Karpas-422 (cell line): Measurements from ENCODE around the gene GRID2IP. TPM values are rescaled to one million over a fixed set of nuclear protein-coding genes. Genes with fewer than 3 reads are reported as not detected.

Experiments used
- DNase-seq: peaks from one replicate; pipeline ENCODE4 v3.0.0-alpha.2; 2015
- H2AFZ ChIP-seq: fragments of 200-600 bp; sonication (generic); 2 replicates; pipeline ENCODE4 v1.6.1; 2014; ENCODE audit warnings: antibody characterized with exemption, low read length, mixed read lengths
- H3K27ac ChIP-seq: fragments of 200-600 bp; sonication (generic); 2 replicates; pipeline ENCODE4 v1.5.1; 2014; ENCODE audit warnings: mild to moderate bottlenecking, low read length, moderate library complexity
- H3K27me3 ChIP-seq: fragments of 200-600 bp; sonication (generic); 2 replicates; pipeline ENCODE4 v1.6.1; 2014; ENCODE audit warnings: low read length, mixed read lengths
- H3K36me3 ChIP-seq: fragments of 200-600 bp; sonication (generic); 2 replicates; pipeline ENCODE4 v1.6.1; 2014; ENCODE audit warnings: low read length, mixed read lengths; ENCODE audit not compliant: insufficient read depth
- H3K4me1 ChIP-seq: fragments of 200-600 bp; sonication (generic); 2 replicates; pipeline ENCODE4 v1.6.1; 2014; ENCODE audit warnings: mild to moderate bottlenecking, low read length, mixed read lengths
- H3K4me2 ChIP-seq: fragments of 200-600 bp; sonication (generic); 2 replicates; pipeline ENCODE4 v1.6.1; 2014; ENCODE audit warnings: low read length, low read depth, mild to moderate bottlenecking; ENCODE audit not compliant: poor library complexity, severe bottlenecking
- H3K4me3 ChIP-seq: fragments of 200-600 bp; sonication (generic); 2 replicates; pipeline ENCODE4 v1.5.1; 2014; ENCODE audit warnings: mild to moderate bottlenecking, antibody characterized with exemption, low read length, mixed read lengths
- H3K79me2 ChIP-seq: fragments of 200-600 bp; sonication (generic); 2 replicates; pipeline ENCODE4 v1.6.1; 2014; ENCODE audit warnings: mild to moderate bottlenecking, low read length, mixed read lengths
- H3K9ac ChIP-seq: fragments of 200-600 bp; sonication (generic); 2 replicates; pipeline ENCODE4 v1.6.0; 2014; ENCODE audit warnings: low read length
- H3K9me2 ChIP-seq: fragments of 200-600 bp; sonication (generic), shearing (Covaris generic); replicated peaks from 2 replicates; pipeline ENCODE4 v1.6.0; 2014; ENCODE audit warnings: mild to moderate bottlenecking, low read length, moderate library complexity; ENCODE audit not compliant: insufficient read depth
- H3K9me3 ChIP-seq: fragments of 300-700, 200-600 bp; sonication (generic); 2 replicates; pipeline ENCODE4 v1.6.1; 2014; ENCODE audit warnings: low read length, mixed read lengths
- H4K20me1 ChIP-seq: fragments of 200-600 bp; sonication (generic); 2 replicates; pipeline ENCODE4 v1.6.1; 2014; ENCODE audit warnings: mild to moderate bottlenecking, antibody characterized with exemption, low read length, low read depth; ENCODE audit not compliant: insufficient read depth
- total RNA-seq: library from RNA; depleted of rRNA; stranded (reverse); fragments of >200 nt; shearing (Covaris generic); gene quantifications from 2 replicates; pipeline ENCODE4 v1.2.3, GENCODE V29; 2014; ENCODE audit warnings: low replicate concordance

The GRID2IP gene
- total RNA-seq, 1 experiment from 2014 or later = not detected

DNA sequence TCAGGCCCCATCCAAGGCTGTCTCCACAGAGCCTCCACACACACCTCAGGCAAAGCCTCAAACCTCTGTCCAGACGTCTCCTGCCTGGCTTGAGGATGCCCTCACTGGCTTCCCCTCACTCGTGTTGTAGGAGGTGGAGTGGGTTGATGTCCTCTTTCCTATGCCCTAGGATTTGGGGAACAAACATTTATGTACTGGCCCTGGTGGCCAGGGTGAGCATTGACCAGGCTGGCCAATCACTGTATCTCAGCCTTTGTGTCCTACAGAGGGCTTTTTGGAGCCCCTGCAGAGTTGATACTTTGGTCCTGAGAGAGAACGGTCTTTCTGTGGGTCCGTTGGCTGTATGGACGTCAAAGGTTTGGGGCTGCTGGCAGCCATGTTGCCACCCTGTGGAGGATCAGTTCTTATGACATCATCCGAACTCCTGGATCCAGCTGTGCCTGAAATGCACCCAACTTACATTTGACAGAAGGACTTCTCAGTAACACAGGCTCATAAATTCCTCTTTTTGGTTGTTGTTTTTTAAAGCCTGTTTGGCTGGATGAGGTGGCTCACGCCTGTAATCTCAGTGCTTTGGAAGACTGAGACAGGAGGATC lies 2.3 kb upstream of the GRID2IP start:
- Histone ChIP-seq H3K79me2 (no peaks in the 10 kb centered on the region), H3K9me2 (no peaks in the 10 kb centered on the region), H3K9me3 (no peaks in the 10 kb centered on the region), H3K9ac (no peak overlapping the region), H3K27me3 (no peaks in the 10 kb centered on the region), H3K4me2 (no peak overlapping the region), H4K20me1 (no peaks in the 10 kb centered on the region), H3K27ac (no peak overlapping the region), H3K4me1 (no peaks in the 10 kb centered on the region), H3K36me3 (no peaks in the 10 kb centered on the region), H2AFZ (no peak overlapping the region), H3K4me3 (no peak overlapping the region)
- no peak for DNase-seq

DNA sequence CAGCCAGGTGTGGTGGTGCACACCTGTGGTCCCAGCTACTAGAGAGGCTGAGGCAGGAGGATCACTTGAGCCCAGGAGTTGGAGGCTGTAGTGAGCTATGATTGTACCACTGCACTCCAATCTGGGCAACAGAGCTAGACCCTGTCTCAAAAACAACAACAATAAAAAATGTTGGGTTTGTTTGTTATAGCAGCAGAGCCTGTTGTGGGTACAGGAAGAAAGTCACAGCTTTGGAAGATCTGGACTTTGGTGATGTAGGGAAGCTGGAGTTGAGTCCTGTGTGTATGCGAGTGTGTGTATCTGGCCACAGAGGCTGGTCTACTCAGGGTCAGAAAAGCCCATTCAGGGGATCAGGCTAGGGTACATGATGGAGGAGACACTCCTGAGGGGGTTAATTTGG lies 3.9 kb downstream of the GRID2IP start:
- Histone ChIP-seq H3K36me3 (no peaks in the 10 kb centered on the region), H3K9me2 (no peaks in the 10 kb centered on the region), H3K4me3 (no peak overlapping the region), H3K9ac (no peak overlapping the region), H2AFZ (no peak overlapping the region), H3K4me2 (no peak overlapping the region), H4K20me1 (no peaks in the 10 kb centered on the region), H3K4me1 (peaks cover 4% of the 10 kb centered on the region), H3K9me3 (no peaks in the 10 kb centered on the region), H3K79me2 (no peaks in the 10 kb centered on the region), H3K27ac (no peak overlapping the region), H3K27me3 (no peaks in the 10 kb centered on the region)
- DNase-seq = no peak

DNA sequence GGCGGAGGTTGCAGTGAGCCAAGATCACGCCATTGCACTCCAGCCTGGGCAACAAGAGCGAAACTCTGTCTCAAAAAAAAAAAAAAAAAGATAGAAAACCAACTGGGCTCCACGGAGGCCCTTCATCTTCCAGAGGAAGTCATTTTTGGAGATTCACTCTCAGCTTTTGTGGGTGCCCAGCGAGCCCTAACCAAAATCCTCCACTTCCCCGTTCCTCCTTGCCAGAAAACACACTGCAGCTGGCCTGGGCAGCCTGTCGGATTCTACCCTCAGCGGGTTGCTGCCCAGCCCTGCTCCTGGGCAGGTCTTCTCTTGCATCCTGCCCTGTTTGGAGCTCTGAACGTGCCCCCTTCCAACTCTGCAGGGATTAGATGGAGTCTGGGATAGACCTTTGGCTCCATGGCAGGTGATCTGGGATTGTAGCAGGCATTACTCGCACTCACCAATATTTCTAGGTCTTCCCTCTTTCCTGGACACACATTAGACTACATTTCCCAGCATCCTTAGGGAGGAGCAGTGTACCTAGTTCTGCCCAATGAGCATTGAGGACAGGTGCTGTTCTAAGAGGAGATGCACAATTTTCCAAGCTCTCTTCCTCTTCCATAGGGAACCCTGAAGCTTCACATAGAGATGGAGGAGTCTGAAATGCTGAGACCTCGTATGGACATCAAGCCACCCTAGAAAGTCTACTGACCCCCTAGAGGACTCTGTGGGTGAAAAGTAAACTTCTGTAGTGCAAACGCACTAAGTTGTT lies 4.6 kb downstream of the GRID2IP start:
- no peak for DNase-seq
- H3K79me2 ChIP-seq = no peaks in the 10 kb centered on the region
- no peak overlapping the region for H3K27ac ChIP-seq
- H3K9ac ChIP-seq = no peak overlapping the region
- H3K36me3 ChIP-seq = no peaks in the 10 kb centered on the region
- H3K4me2 ChIP-seq = no peak overlapping the region
- H3K4me3 ChIP-seq = no peak overlapping the region
- H2AFZ ChIP-seq = no peak overlapping the region
- H3K27me3 ChIP-seq = no peaks in the 10 kb centered on the region
- no peaks in the 10 kb centered on the region for H3K9me3 ChIP-seq
- H4K20me1 ChIP-seq = no peaks in the 10 kb centered on the region
- H3K4me1 ChIP-seq = peaks cover 5% of the 10 kb centered on the region
- H3K9me2 ChIP-seq = no peaks in the 10 kb centered on the region

DNA sequence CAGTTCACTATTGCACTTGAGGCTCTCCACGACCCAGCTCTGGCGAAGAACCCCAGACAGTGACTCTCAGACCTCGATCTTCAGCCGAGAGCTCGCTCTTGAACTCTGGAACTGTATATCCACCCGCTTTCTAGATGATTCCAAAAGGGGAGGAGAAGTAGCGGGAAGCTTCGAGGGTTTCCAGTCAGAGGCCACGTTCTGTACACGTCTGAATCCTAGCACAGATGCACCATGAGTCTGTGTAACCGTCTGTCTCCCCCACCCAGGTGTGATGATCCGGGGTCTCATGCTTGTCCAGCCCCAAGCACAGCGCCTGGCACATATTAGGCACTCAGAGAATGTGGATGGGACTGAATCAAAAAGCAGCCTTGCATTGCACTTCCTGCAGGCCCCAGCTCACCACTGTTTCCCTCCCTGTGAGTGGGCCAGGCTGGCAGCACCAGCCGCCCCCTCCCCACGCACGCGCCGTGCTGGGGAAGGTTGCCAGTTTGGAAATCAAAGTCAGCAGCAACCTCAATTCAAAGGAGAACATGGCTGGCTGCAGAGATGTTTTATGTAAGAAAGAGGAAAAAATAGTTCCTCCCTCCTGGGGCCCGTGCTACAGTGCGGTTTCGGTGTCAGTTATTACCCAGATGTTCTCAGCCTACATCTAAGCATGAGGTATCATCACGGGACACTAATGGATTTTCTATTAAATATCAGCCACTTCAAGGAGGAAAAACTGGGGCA lies 5.7 kb downstream of the GRID2IP start:
- H3K9me2 ChIP-seq = no peaks in the 10 kb centered on the region
- H3K27me3 ChIP-seq = no peaks in the 10 kb centered on the region
- no peak for DNase-seq
- no peaks in the 10 kb centered on the region for H4K20me1 ChIP-seq
- no peak overlapping the region for H3K9ac ChIP-seq
- peaks cover 13% of the 10 kb centered on the region for H3K4me1 ChIP-seq
- H2AFZ ChIP-seq = no peak overlapping the region
- H3K36me3 ChIP-seq = no peaks in the 10 kb centered on the region
- no peak overlapping the region for H3K27ac ChIP-seq
- no peak overlapping the region for H3K4me3 ChIP-seq
- no peaks in the 10 kb centered on the region for H3K79me2 ChIP-seq
- H3K4me2 ChIP-seq = no peak overlapping the region
- no peaks in the 10 kb centered on the region for H3K9me3 ChIP-seq

DNA sequence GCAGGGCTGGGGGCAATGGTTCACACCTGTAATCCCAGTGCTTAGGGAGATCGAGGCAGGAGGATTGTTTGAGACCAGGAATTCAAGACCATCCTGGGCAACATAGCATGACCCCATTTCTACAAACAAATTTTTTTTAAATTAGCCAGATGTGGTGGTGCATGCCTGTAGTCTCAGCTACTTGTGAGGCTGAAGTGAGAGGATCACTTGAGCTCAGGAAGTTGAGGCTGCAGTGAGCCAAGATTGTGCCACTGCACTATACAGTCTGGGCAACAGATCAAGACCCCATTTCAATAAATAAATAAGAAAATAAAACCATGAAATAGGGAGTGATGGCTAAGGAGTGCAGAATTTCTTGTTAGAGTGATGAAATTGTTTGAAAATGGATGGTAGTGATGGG lies 8.9 kb downstream of the GRID2IP start:
- no peak for DNase-seq
- Histone ChIP-seq H2AFZ (no peak overlapping the region), H3K4me2 (no peak overlapping the region), H3K4me3 (no peak overlapping the region), H3K9me3 (no peaks in the 10 kb centered on the region), H3K79me2 (no peaks in the 10 kb centered on the region), H3K9ac (no peak overlapping the region), H3K27ac (no peak overlapping the region), H3K4me1 (peaks cover 13% of the 10 kb centered on the region), H3K9me2 (no peaks in the 10 kb centered on the region), H3K27me3 (no peaks in the 10 kb centered on the region), H4K20me1 (no peaks in the 10 kb centered on the region), H3K36me3 (no peaks in the 10 kb centered on the region)

DNA sequence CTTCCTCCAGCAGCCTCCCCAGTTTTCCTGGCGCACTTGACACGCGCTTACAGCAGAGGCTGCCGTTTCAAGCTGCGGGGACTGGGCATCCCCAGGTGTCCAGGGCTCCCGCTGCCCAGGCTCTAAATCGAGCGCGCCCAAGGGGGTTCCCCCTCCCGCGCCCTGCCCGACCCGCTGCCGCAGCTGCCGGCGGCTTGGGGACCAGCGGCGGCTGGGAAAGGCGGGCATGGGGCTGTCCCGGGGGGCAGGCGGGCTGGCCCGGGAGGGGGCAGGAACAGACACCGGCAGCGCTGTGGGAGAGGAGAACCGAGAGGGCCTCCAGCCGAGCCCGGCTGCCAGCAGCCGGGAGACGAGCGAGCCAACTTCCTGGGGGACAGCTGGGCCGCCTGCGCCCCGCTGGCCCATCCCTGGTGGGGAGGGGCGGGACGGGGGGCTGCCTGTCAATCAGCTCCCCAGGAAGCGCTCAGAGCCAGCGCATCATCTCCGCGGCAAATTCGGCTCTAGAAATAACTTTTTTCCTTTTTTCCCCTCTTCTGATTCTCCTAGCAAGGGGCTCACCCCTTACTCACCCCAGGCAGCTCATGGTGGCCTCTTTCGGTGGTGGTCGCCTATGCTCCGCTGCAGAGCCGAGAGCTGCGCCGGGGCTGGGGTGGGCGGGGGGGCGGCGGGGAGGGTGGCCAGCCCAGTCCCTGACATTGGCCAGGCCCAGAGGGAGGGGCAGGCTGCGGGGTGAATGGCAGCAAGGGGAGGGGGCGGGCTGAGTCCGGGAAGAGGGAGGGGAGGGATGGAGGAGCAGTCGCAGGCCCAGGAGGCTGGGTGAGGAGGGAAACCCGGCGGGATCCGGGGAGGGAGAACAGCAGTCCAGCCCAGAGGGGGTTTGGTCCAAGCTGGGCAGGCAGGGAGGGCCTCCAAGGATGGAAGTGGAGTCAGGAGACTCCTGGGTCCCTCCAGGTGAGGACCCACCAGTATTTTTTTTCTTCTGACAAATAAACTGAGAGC lies 14.7 kb downstream of the GRID2IP start:
- H3K27ac ChIP-seq = no peak overlapping the region
- H3K9ac ChIP-seq = no peak overlapping the region
- H2AFZ ChIP-seq = no peak overlapping the region
- no peak overlapping the region for H3K4me2 ChIP-seq
- peaks cover 6% of the 10 kb centered on the region for H3K4me1 ChIP-seq
- H3K9me2 ChIP-seq = no peaks in the 10 kb centered on the region
- H3K4me3 ChIP-seq = no peak overlapping the region
- DNase-seq = no peak
- no peaks in the 10 kb centered on the region for H3K79me2 ChIP-seq
- no peaks in the 10 kb centered on the region for H3K9me3 ChIP-seq
- no peaks in the 10 kb centered on the region for H4K20me1 ChIP-seq
- H3K27me3 ChIP-seq = no peaks in the 10 kb centered on the region
- no peaks in the 10 kb centered on the region for H3K36me3 ChIP-seq

DNA sequence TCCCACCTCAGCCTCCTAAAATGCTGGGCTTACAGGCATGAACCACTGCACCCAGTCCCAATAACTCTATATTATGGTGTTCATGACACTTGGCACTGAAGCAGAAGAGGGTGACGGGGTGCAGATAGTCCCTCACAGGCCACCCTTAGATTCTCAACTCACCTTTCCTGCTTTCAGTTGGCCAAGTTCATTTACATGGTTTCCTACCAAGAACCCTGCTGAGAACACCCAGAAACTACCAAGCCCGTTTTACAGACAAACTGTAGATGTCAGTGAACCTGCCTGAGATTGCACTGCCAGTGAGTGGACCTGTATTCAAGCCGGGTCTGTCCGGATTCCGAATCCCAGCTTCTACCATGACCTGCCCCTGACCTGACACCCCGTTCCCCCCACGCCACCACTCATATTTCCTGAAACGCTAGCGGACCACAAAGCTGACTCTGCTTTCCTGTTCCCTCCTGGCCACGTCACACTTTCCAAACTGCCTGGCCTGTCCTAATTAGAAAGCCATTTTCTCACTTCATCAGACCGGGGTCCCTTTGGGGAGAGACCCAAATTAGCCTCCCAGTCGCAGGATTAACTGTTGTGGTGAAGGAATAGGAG lies 17.3 kb downstream of the GRID2IP start:
- no peak overlapping the region for H3K4me3 ChIP-seq
- no peak for DNase-seq

More for the DNA sequence above, 17.3 kb downstream of the GRID2IP start:
- no peaks in the 10 kb centered on the region for H3K9me2 ChIP-seq
- H3K27me3 ChIP-seq = no peaks in the 10 kb centered on the region
- H3K9ac ChIP-seq = no peak overlapping the region
- no peaks in the 10 kb centered on the region for H3K36me3 ChIP-seq
- H3K4me1 ChIP-seq = no peaks in the 10 kb centered on the region
- H3K79me2 ChIP-seq = no peaks in the 10 kb centered on the region
- H3K4me2 ChIP-seq = no peak overlapping the region
- no peak overlapping the region for H2AFZ ChIP-seq
- H4K20me1 ChIP-seq = no peaks in the 10 kb centered on the region
- H3K27ac ChIP-seq = no peak overlapping the region
- H3K9me3 ChIP-seq = no peaks in the 10 kb centered on the region
